GM12872 (cell line): ENCODE measurements around the gene HDAC7.

Experiments
- TF ChIP-seq, protein P1 (sequence below): IDR thresholded peaks from 3 replicates; pipeline ENCODE4 v1.5.1; 2011; ENCODE audit warnings: low read depth, mild to moderate bottlenecking, low read length, moderate library complexity; ENCODE audit not compliant: insufficient read depth

Gene HDAC7

DNA sequence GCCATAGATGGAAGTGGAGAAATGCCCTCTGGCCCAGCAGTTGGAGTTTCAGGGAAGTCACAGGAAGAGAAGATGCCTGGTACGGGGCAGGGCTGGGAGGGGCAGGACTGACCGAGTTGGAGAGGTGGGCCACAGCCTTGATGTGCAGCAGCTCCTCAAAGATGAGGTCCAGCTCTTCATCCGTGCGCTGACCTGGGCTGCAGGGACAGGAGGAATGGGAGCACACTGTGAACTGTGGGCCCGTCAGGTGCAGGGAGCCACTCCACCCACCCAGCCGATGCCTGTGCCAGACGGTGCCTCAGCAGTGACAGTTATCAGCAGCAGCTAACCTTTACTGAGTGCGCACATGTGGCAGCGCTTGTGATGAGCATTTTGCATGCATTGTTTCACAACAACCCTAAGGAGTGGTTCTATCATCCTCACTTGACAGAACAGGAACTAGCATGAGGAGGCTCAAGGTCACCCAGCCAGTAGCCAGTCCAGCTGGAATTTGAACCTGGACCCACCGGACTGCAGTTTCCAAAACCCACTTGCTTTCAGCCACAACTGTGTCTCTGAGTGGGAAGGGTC, 69.4 kb downstream of the HDAC7 start:
- TF ChIP-seq, protein P1, sequence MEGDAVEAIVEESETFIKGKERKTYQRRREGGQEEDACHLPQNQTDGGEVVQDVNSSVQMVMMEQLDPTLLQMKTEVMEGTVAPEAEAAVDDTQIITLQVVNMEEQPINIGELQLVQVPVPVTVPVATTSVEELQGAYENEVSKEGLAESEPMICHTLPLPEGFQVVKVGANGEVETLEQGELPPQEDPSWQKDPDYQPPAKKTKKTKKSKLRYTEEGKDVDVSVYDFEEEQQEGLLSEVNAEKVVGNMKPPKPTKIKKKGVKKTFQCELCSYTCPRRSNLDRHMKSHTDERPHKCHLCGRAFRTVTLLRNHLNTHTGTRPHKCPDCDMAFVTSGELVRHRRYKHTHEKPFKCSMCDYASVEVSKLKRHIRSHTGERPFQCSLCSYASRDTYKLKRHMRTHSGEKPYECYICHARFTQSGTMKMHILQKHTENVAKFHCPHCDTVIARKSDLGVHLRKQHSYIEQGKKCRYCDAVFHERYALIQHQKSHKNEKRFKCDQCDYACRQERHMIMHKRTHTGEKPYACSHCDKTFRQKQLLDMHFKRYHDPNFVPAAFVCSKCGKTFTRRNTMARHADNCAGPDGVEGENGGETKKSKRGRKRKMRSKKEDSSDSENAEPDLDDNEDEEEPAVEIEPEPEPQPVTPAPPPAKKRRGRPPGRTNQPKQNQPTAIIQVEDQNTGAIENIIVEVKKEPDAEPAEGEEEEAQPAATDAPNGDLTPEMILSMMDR = no peak

DNA sequence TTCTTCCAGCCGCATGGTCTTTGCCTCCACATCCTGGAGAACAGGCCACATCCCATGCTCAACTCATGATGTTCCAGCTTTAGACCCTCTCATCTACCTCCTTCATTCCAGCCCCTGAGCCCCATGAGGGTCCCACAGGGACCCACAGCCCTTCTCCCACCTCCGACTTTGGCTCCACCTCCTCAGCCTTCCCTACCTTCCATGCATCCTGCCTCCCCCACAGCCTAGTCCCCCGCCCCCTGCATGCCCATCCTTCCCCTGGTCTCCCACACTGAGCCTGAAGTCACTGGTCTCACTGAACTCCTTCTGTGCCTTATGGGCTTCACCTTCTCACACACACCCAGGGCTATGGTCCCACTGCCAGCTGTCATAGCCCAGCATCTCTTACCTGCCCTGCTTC, 70.8 kb downstream of the HDAC7 start:
- TF ChIP-seq, protein P1 = no peak

DNA sequence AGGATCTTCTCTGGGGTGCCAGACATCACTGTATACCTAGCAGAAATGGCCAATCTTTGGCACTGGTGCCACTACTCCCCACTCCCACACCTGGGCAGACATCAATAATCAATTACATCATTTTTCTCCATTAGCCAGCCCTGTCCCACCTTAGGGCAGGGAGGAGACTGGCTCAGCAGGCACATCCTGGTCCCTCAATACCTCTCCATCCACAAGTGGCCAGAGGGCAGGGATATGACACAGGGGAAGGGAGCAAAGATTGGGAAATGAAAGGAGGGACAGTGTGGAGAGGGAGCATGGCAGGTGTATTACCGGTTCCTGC, 71.2 kb downstream of the HDAC7 start:
- TF ChIP-seq, protein P1 = no peak

DNA sequence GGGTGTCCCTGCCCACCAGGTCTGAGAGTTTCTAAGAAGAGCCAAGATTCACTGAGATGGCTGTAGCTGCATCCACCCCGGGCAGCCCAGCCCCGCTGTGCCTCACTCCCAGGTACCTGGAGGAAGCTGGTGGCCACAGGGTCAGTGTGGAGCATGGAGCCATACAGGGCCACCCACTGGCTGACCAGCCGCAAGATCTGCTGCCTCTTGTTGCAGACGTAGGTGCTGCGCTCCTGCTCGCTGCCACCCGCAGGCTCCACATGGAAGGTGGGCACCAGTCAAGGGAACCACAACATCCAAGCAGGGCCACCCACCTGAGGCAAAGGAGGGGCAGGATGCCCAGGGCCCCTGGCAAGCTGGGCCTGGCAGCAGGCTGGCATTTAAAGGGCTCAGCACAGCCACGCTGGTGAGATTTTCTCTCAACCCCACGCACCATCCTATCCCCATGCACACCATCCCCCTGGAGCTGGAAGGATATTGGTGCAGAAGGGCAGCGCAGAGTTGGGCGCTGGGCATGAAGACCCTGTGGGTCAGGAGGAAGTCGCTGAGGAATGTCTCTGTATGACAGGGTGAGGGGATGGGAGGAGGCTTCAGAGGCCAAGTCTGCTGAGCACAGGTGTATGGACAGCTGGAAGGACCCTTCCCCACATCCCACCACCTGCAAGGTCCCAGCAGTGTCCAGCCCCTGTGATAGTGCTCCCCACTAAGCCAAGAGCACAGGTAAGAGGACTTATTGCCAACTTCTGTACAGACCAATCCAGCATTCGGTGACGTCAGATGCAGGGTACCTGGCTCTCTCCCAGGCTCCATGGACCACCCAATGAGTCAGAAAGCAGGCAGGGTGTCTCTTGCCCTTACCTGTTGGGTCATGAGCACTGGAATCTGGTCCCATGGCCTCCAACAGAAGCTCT, 71.9 kb downstream of the HDAC7 start:
- TF ChIP-seq, protein P1 = no peak

DNA sequence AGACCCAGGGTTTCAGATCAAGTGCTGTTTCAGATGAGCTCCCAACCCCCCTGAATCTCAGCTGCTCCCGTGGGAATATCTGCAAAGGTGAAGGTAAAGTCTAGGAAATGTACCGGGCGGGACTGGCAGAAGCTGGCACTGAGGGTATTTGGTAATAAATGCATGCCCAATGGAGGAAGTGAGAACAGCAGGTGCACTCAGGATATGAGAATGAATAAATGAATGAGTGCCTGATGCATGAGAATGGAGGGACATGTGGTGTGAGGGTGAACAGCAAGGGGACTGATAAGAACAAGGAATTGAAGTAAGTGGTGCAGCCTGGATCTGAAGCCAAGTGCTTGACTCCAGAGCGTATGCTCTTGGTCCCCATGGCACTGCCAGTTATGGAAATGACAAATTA, 72.6 kb downstream of the HDAC7 start:
- TF ChIP-seq, protein P1 = no peak

DNA sequence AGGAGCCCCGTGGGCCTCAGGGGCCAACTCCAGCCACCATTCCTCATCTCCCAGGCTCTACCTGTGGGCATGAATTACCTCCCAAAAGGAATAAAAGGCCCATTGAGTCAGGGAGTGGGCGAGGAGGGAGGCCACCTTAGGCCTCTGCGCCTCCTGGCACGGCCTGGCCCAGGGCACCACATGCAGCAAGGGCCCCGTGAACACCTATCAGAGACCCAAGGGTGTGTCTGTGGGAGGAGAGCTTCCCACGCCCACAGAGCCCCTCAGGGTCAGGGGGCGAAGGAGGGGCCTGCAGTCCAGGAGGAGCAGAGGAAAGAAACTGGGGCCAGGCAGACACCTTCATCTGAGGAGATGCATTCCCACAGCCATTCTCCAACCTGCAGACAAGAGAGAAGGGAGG, 73.2 kb downstream of the HDAC7 start:
- TF ChIP-seq, protein P1 = no peak

DNA sequence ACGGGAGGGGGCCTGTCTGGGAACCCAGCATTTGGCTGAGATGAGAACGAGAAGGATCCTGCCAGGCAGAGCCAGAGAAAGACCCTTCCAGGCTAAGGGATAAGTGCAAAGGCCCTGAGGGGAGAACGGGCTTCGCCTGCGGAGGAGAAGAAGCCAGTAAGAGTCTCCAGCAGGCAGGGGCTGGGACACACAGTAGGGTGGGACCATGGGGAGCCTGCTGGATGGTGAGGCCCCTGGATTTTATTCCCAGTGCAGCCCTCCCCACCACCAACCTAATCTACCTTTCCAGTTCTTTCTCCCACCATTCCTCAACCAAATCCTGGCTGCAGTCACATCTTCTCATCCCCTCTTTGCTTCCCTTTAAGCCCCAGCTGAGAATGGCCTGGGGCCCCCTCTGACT, 73.6 kb downstream of the HDAC7 start:
- TF ChIP-seq, protein P1 = no peak
